Measurements from ENCODE around the gene ARHGAP20.

DNA sequence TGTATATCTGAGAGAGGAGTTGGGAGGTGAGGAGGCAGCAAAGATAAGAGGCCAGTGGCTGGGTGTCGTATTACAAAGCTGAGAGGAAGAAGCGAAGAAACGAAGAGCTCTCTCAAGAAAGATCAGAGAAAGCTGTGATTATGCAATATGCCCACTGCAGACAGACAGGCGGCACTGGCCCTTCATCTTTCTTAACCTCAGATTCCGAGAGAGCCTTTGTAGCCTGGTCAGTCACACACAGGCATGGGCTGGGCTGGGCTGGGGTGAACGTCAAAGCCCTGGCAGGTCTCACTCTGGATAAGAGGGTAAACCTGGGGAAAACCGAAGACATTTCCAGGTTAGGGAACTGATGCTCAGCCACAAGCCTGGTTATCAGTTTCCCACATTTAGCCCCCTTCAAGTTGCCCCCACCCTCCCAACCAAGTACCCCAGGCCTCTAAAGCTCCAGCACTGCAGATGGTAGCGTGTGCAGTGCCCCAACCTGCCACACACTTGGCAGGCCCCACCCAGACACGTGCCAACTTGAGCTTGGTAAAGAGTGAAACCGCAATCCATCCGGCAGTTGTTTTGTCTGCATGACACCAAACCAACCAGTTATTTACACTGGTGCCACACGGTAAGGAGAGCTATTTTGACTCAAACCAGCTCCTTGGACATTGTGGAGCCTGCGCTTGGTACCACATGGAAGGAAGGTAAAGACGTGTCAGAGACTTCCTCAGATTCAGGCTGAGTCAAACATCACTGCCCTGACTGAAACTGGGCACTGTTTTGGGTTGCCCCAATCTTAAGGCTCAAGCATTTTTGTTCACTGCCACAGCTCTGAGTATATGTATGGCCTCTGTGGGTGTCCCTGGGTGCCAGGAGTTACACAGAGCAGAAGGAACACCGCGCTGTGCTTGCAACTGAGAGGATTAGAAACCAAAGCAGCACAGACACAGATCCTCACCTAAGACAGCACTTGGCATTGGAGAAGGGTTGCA, 146.6 kb downstream of the ARHGAP20 start:
- no peak for TF ChIP-seq EP300 (IDR thresholded peaks at IDR 0.05)
- TF ChIP-seq, protein P1, sequence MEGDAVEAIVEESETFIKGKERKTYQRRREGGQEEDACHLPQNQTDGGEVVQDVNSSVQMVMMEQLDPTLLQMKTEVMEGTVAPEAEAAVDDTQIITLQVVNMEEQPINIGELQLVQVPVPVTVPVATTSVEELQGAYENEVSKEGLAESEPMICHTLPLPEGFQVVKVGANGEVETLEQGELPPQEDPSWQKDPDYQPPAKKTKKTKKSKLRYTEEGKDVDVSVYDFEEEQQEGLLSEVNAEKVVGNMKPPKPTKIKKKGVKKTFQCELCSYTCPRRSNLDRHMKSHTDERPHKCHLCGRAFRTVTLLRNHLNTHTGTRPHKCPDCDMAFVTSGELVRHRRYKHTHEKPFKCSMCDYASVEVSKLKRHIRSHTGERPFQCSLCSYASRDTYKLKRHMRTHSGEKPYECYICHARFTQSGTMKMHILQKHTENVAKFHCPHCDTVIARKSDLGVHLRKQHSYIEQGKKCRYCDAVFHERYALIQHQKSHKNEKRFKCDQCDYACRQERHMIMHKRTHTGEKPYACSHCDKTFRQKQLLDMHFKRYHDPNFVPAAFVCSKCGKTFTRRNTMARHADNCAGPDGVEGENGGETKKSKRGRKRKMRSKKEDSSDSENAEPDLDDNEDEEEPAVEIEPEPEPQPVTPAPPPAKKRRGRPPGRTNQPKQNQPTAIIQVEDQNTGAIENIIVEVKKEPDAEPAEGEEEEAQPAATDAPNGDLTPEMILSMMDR (IDR thresholded peaks at IDR 0.05) = no peak

Data from ovary (tissue), 3 donors.